CMK (cell line): Measurements from ENCODE around the gene HMX1.

Experiments used
- DNase-seq: peaks from one replicate; pipeline ENCODE4 v3.0.0-alpha.2; 2010; ENCODE audit warnings: low read depth

The HMX1 gene

GRCh38 chr4:8819473-8820177 lies 52.0 kb downstream of the HMX1 start:
- DNase-seq, result no peak

DNA sequence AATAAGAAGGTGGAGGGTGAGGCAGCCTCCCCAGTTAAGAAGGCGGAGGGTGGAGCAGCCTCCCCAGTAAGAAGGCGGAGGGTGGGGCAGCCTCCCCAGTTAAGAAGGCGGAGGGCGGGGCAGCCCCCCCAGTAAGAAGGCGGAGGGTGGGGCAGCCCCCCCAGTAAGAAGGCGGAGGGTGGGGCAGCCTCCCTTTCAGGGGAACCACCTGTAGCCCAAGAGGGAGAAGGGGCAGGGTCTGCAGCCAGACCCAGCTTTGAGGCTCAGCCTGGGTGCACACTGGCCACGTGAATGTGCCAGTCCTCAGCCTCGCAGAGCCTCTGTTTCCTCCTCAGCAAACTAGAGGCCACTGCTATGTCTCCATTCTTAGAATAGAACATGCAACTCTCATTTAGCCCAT lies 52.6 kb downstream of the HMX1 start:
- DNase-seq, result no peak

DNA sequence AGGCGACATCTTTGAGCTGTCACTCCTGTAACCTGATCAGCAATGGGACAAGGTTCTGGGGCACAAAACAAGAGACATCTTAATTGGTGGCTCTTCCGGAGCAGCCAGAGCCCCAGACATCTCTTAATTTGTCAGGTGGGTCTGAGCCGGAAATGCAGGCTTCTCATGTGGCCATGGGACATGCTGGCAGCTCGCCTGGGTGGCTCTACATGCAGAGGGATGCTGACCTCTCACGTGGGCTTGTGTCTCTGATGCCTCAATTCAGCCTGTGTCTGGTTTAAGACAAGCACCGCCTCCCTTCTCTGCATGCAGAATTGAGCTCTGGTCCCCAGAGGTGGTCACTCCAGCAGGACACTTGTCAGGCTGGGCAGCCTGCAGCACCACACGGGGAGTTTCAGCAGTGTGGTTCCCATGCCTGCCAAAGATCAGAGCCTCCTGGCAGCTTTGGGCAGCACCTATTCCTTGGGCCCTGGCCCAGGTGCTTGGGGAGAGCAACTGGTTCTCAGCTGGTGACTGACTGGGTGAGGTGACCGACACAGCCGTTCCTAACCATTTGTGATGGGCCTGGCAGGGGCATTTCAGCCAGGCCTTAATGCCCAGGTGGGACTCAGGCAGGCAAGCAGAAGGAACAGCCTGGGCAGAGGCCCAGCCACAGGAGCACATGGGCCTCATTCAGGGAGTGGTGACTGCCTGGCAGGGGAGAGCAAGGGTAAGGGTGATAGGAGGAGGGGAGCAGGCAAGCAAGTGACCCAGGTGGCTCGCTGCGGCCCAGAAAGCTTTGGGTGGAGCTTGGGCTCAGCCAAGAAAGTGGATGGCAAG lies 53.4 kb downstream of the HMX1 start:
- DNase-seq, result no peak

GRCh38 chr4:8817813-8818062 lies 53.9 kb downstream of the HMX1 start:
- DNase-seq, result no peak

DNA sequence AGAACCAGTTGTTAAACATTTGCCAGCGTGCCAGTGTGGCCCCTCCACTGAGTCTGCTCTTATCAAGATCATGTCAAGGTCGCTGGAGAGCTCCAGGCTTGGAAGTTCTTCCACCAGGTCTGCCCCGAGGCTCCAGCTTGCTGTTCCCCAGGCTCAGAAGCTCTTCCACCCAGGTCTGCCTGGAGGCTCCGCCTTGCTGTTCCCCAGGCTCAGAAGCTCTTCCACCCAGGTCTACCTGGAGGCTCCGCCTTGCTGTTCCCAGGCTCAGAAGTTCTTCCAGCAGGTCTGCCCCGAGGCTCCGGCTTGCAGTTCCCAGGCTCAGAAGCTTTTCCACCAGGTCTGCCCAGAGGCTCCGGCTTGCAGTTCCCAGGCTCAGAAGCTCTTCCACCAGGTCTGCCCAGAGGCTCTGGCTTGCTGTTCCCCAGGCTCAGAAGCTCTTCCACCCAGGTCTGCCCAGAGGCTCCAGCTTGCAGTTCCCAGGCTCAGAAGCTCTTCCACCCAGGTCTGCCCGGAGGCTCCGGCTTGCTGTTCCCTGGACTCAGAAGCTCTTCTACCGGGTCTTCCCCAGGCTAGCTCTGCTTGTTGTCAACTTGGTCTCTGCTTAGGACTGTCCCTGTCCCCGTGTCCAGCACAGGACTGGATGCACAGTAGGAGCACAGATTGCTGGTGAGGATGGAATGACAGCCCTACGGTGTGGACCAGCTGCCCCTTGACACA lies 54.4 kb downstream of the HMX1 start:
- DNase-seq, result no peak
